Spleen (tissue), 11 donors: ENCODE results near the gene C12orf56. TPM values are rescaled to one million over a fixed set of nuclear protein-coding genes. Genes with fewer than 3 reads are reported as not detected.
"Not testable (repeated sequence)": the region's sequence is repeated elsewhere in the genome, so short reads cannot be mapped to it uniquely, and the experiment has no call there.

Experiments used
- DNase-seq: peaks from one replicate; pipeline ENCODE4 v3.0.0-alpha.2; 2020
- H3K27ac ChIP-seq, 8 donors: fragments of 200-600 bp; sonication (generic) in 7 of 8; 1 replicate in 4 of 8; 2 replicates in 4 of 8; pipeline versions ENCODE4 v1.5.0 to v1.8.0; 2016 to 2021; ENCODE audit warnings: inconsistent platforms in 4 of 8, mild to moderate bottlenecking in 4 of 8, moderate library complexity in 1 of 8
- H3K27me3 ChIP-seq, 7 donors: fragments of 200-600 bp; sonication (generic) in 6 of 7; replicated peaks in 1 of 7; 1 replicate in 4 of 7; 2 replicates in 3 of 7; pipeline versions ENCODE4 v1.5.0 to v1.8.0; 2016 to 2021; ENCODE audit warnings: inconsistent platforms in 3 of 7, mild to moderate bottlenecking in 1 of 7
- H3K36me3 ChIP-seq, 6 donors: fragments of 200-600 bp; sonication (generic) in 5 of 6; 1 replicate in 4 of 6; 2 replicates in 2 of 6; pipeline versions ENCODE4 v1.5.0 to v1.8.0; 2016 to 2021; ENCODE audit warnings: inconsistent platforms in 2 of 6
- H3K4me1 ChIP-seq, 6 donors: fragments of 200-600 bp; sonication (generic) in 5 of 6; 1 replicate in 3 of 6; 2 replicates in 3 of 6; pipeline versions ENCODE4 v1.5.0 to v1.8.0; 2016 to 2021; ENCODE audit warnings: inconsistent platforms in 3 of 6
- H3K4me3 ChIP-seq, 8 donors: fragments of 200-600 bp; sonication (generic) in 7 of 8; 1 replicate in 4 of 8; 2 replicates in 4 of 8; pipeline versions ENCODE4 v1.5.0 to v1.8.0; 2016 to 2021; ENCODE audit warnings: inconsistent platforms in 4 of 8, mild to moderate bottlenecking in 4 of 8, moderate library complexity in 2 of 8
- H3K9me3 ChIP-seq, 8 donors: fragments of 200-600 bp; sonication (generic) in 7 of 8; 1 replicate in 4 of 8; 2 replicates in 4 of 8; pipeline versions ENCODE4 v1.5.0 to v1.8.0; 2016 to 2021; ENCODE audit warnings: inconsistent platforms in 4 of 8
- POLR2A ChIP-seq, 3 donors: fragments of 450-650 bp; IDR thresholded peaks; one replicate each; pipeline ENCODE4 v1.5.1; 2017; ENCODE audit warnings: antibody characterized with exemption in 3 of 3, mild to moderate bottlenecking in 1 of 3
- POLR2AphosphoS5 ChIP-seq, 3 donors: sonication (generic); formaldehyde crosslinking; IDR thresholded peaks; one replicate each; pipeline ENCODE4 v1.5.1; 2017; ENCODE audit warnings: antibody characterized with exemption in 3 of 3
- WGBS, 5 donors: extraction: QIAGEN DNeasy Blood & Tissue Kit in 3 of 5; methylation state at CpG; one replicate each; pipeline versions ENCODE4 v1.1.5 to v1.1.7; 2013 to 2018; 5-methylcytosine and 5-hydroxymethylcytosine counted together
- intact Hi-C: fragments of 100-400 bp; cut with DNase I; formaldehyde crosslinking; loops from one replicate; pipeline ENCODE4 v1.15.0; 2023; ENCODE audit warnings: low total_unique reads
- polyA plus RNA-seq, 3 donors: library from polyadenylated mRNA; stranded (reverse); fragments of 200-250 nt; gene quantifications; one replicate each; pipeline ENCODE4 v1.2.1, GENCODE V29; 2013
- total RNA-seq, 7 donors: library from RNA; depleted of rRNA in 3 of 7; stranded (reverse); fragments of >200 nt in 3 of 7; fragmentation: NEBNext Ultra II Directional in 4 of 7; extraction: Animal tissue kit (Norgen Biotek cat#: 25700) in 4 of 7; gene quantifications; one replicate each; pipeline versions ENCODE4 v1.1.0 to v1.2.1, GENCODE V29; 2016 to 2021
- TF ChIP-seq, protein P1 (sequence below), 11 experiments: fragments of 200-600 bp in 7 of 11; fragments of 450-650 bp in 4 of 11; sonication (generic) in 4 of 11; IDR thresholded peaks in 8 of 11; conservative IDR thresholded peaks in 3 of 11; 1 replicate in 7 of 11; 2 replicates in 4 of 11; pipeline versions ENCODE4 v1.4.0 to v1.8.0; 2016 to 2021; ENCODE audit warnings: antibody characterized with exemption in 11 of 11, inconsistent platforms in 4 of 11, mild to moderate bottlenecking in 1 of 11
- donor health status: healthy with polysubstance abuse.
- donor health status: DM: no; HTN: no; CAD: no; lungs with moderate emphysema.
- donor health status: DM: no; HTN: no; CAD: no.
- donor health status: Bipolar disorder and iron deficiency.
- donor health status: healthy.
- donor health status: DM: no; HTN: no; CAD: no.
- donor health status: DM: yes; HTN: yes; CAD: no.

Gene C12orf56
- total and polyA plus RNA-seq, 10 donors = 0.03 to 0.26 (median 0.16) TPM; not detected in 6

DNA sequence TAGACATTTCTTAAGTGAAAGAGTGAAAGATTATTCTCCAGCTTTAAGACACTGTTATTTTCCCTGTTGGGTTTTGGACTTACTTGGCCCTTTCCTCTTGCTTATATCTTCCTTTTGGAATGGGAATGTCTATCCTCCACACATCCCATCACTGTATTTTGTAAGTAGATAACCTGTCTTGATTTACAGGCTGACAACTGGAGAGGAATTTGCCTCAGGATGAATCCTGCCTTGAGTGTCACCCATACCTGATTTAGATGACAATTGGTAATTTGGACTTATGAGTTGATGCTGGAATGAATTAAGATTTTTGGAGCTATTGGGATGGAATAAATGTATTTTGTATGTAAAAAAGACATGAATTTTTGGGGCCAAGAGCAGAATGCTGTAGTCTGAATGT lies 94.3 kb downstream of the C12orf56 start:
- H3K4me1 ChIP-seq = no peaks in the 10 kb centered on the region
- H3K27me3 ChIP-seq = no peaks in the 10 kb centered on the region
- H3K36me3 ChIP-seq = no peaks in the 10 kb centered on the region
- H3K9me3 ChIP-seq = no peaks in the 10 kb centered on the region
- no peak overlapping the region for H3K27ac ChIP-seq
- H3K4me3 ChIP-seq = no peak overlapping the region
- TF ChIP-seq POLR2A (IDR thresholded peaks at IDR 0.05) (no peak), POLR2AphosphoS5 (IDR thresholded peaks at IDR 0.05) (no peak)
- TF ChIP-seq, protein P1, sequence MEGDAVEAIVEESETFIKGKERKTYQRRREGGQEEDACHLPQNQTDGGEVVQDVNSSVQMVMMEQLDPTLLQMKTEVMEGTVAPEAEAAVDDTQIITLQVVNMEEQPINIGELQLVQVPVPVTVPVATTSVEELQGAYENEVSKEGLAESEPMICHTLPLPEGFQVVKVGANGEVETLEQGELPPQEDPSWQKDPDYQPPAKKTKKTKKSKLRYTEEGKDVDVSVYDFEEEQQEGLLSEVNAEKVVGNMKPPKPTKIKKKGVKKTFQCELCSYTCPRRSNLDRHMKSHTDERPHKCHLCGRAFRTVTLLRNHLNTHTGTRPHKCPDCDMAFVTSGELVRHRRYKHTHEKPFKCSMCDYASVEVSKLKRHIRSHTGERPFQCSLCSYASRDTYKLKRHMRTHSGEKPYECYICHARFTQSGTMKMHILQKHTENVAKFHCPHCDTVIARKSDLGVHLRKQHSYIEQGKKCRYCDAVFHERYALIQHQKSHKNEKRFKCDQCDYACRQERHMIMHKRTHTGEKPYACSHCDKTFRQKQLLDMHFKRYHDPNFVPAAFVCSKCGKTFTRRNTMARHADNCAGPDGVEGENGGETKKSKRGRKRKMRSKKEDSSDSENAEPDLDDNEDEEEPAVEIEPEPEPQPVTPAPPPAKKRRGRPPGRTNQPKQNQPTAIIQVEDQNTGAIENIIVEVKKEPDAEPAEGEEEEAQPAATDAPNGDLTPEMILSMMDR (IDR thresholded peaks at IDR 0.05 in 8 of 11, conservative IDR thresholded peaks at IDR 0.05 in 3 of 11) = no peak
- intact Hi-C loops = no loop called here
- no peak for DNase-seq

DNA sequence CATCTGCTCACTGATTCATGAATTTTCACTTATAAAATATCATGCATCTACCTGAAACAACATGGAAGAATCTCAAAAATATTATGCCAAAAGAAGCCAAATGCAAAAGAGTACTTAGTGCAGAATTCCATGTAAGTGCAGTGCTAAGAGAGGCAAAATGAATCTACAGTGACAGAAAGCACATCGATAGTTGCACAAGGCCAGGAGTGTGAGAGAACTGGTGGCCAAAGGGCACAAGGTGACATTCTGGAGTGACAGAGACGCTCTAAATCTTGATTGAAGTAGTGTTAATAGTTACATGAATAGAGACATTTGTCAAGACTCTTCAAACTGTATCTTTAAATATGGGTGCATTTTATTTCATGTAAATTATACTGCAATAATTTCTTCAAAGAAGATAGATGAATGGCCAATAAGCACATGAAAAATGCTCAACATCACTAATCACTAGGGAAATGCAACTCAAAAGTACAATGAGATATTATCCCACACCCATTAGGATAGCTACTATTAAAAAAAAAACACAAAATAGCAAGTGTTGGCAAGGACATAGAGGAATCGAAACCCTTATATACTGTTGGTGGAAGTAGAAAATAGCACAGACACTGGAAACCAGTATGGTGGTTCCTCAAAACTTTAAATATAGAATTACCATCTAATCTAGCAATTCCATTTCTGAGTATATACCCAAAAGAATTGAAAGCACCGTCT lies 96.7 kb downstream of the C12orf56 start:
- intact Hi-C loops = no loop called here
- TF ChIP-seq, protein P1 (IDR thresholded peaks at IDR 0.05 in 8 of 11, conservative IDR thresholded peaks at IDR 0.05 in 3 of 11) = no peak
- TF ChIP-seq POLR2AphosphoS5 (IDR thresholded peaks at IDR 0.05) (no peak), POLR2A (IDR thresholded peaks at IDR 0.05) (no peak)
- no peaks in the 10 kb centered on the region for H3K9me3 ChIP-seq
- no peak overlapping the region for H3K4me3 ChIP-seq
- H3K27me3 ChIP-seq = no peaks in the 10 kb centered on the region
- H3K36me3 ChIP-seq = no peaks in the 10 kb centered on the region
- H3K4me1 ChIP-seq = no peaks in the 10 kb centered on the region
- H3K27ac ChIP-seq = no peak overlapping the region
- WGBS, 5 donors = 65 to 89% (median 79%) methylated on average over 4 of the region's 4 CpGs
- no peak for DNase-seq

DNA sequence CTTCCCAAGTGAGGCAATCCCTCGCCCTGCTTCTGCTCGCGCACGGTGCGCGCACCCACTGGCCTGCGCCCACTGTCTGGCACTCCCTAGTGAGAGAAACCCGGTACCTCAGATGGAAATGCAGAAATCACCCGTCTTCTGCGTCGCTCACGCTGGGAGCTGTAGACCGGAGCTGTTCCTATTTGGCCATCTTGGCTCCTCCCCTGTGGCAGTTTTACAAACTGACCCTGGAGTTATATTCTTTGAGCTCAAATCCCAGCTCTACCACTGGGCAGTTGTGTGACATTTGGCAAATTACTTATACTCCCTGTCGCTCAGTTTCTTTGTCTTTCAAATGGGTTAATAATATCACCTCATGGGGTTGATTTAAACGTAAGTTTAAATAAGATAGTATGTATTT lies 97.4 kb downstream of the C12orf56 start:
- H3K27me3 ChIP-seq, DNase-seq, H3K9me3 ChIP-seq, intact Hi-C loops, H3K27ac ChIP-seq, H3K4me3 ChIP-seq, H3K4me1 ChIP-seq, H3K36me3 ChIP-seq: not testable (repeated sequence)
- WGBS, 5 donors = 90 to 98% (median 96%) methylated on average over 6 to 15 of the region's 15 CpGs

DNA sequence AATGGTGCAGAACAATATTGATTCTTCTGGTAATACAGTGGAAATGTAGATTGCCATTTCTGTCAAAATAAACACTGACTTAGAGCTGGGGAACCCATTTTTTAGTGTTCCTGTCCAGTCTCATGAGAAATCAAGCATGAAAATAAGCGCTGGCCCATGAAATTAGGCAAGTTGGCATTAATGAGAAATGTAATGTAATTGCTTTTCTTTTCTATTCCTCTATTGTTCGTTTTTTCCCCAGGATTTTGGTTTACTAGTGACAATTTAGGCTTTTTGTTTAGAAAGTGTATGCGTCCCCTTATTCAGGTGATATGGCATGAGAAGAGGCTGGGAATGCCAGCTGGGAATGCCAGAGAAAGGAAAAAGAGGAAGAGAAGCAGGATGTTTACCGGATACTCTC lies 104.0 kb downstream of the C12orf56 start:
- DNase-seq = no peak
- Histone ChIP-seq H3K27me3 (no peaks in the 10 kb centered on the region), H3K4me1 (no peaks in the 10 kb centered on the region), H3K4me3 (no peak overlapping the region), H3K9me3 (no peaks in the 10 kb centered on the region), H3K27ac (no peak overlapping the region), H3K36me3 (no peaks in the 10 kb centered on the region)
- intact Hi-C loops = no loop called here
- TF ChIP-seq POLR2A (IDR thresholded peaks at IDR 0.05) = no peak
- TF ChIP-seq POLR2AphosphoS5 (IDR thresholded peaks at IDR 0.05) = no peak
- TF ChIP-seq, protein P1 (IDR thresholded peaks at IDR 0.05 in 8 of 11, conservative IDR thresholded peaks at IDR 0.05 in 3 of 11) = no peak
- WGBS, 5 donors = 63 to 70% (median 65%) methylated on average over 4 of the region's 4 CpGs

DNA sequence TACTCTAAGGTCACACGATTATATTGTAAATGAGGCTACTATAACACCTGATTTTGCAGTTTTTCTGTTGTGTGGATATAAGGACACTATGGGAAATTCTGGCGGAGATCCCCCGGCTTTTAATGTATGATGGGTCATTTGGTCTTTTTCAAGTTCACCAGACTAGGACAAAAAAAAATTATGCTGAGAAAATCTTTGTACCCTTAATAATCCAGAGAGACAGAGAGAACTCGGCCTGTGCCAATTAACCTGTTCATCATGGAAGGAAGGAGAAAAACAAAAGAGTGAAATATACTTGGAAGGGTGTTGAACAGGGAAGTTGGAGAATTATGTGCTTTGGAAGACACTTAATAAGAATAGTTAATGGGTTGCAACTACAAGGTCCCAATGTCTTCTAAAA lies 106.3 kb downstream of the C12orf56 start:
- no peaks in the 10 kb centered on the region for H3K9me3 ChIP-seq
- H3K27ac ChIP-seq = no peak overlapping the region
- H3K4me1 ChIP-seq = no peaks in the 10 kb centered on the region
- intact Hi-C loops = no loop called here
- 86 to 96% (median 89%) methylated on average over 4 of the region's 4 CpGs for WGBS, 5 donors
- DNase-seq = no peak
- H3K4me3 ChIP-seq = no peak overlapping the region
- no peaks in the 10 kb centered on the region for H3K36me3 ChIP-seq
- H3K27me3 ChIP-seq = no peaks in the 10 kb centered on the region
- TF ChIP-seq POLR2A (IDR thresholded peaks at IDR 0.05) (no peak), POLR2AphosphoS5 (IDR thresholded peaks at IDR 0.05) (no peak)
- TF ChIP-seq, protein P1 (IDR thresholded peaks at IDR 0.05 in 8 of 11, conservative IDR thresholded peaks at IDR 0.05 in 3 of 11) = no peak
